Fibroblast of skin of scalp (primary cell): ENCODE measurements around the gene RIMKLB.
"Not testable (repeated sequence)": the region's sequence is repeated elsewhere in the genome, so short reads cannot be mapped to it uniquely, and the experiment has no call there.

ENCODE experiments used
- DNase-seq: peaks from one replicate; pipeline ENCODE4 v3.0.0-alpha.2; 2013

The RIMKLB gene

GRCh38 chr12:8779281-8779680 is 81.5 kb downstream of the RIMKLB start:
- DNase-seq, result no peak

- no peak for DNase-seq
Observed at GRCh38 chr12:8779862-8780261, 82.1 kb downstream of the RIMKLB start.

GRCh38 chr12:8780389-8780788 is 82.6 kb downstream of the RIMKLB start:
- peak; percentile 33 for DNase-seq

GRCh38 chr12:8781381-8782127 is 83.8 kb downstream of the RIMKLB start:
- DNase-seq, result no peak

GRCh38 chr12:8784290-8784888 is 86.6 kb downstream of the RIMKLB start:
- no peak for DNase-seq

- DNase-seq, result no peak
Observed at GRCh38 chr12:8785499-8785898, 87.7 kb downstream of the RIMKLB start.

GRCh38 chr12:8787206-8787605 is 89.4 kb downstream of the RIMKLB start:
- not testable (repeated sequence) for DNase-seq

GRCh38 chr12:8788706-8789105 is 90.9 kb downstream of the RIMKLB start:
- DNase-seq, result not testable (repeated sequence)

GRCh38 chr12:8789341-8790013 is 91.7 kb downstream of the RIMKLB start:
- DNase-seq, result not testable (repeated sequence)

GRCh38 chr12:8793226-8793625 is 95.4 kb downstream of the RIMKLB start:
- not testable (repeated sequence) for DNase-seq

- not testable (repeated sequence) for DNase-seq
Observed at GRCh38 chr12:8794611-8795010, 96.8 kb downstream of the RIMKLB start.

- DNase-seq, result no peak
Observed at GRCh38 chr12:8796831-8797626, 99.2 kb downstream of the RIMKLB start.

- DNase-seq, result not testable (repeated sequence)
Observed at GRCh38 chr12:8801213-8801612, 103.4 kb downstream of the RIMKLB start.

- DNase-seq, result not testable (repeated sequence)
Observed at GRCh38 chr12:8804833-8805232, 107.0 kb downstream of the RIMKLB start.

GRCh38 chr12:8805487-8805886 is 107.7 kb downstream of the RIMKLB start:
- DNase-seq, result not testable (repeated sequence)

- DNase-seq, result not testable (repeated sequence)
Observed at GRCh38 chr12:8807084-8807483, 109.3 kb downstream of the RIMKLB start.

- DNase-seq, result not testable (repeated sequence)
Observed at GRCh38 chr12:8810112-8810511, 112.3 kb downstream of the RIMKLB start.

GRCh38 chr12:8813572-8814357 is 116.0 kb downstream of the RIMKLB start:
- DNase-seq, result no peak

GRCh38 chr12:8816448-8817050 is 118.8 kb downstream of the RIMKLB start:
- no peak for DNase-seq

GRCh38 chr12:8817856-8818255 is 120.1 kb downstream of the RIMKLB start:
- DNase-seq, result peak; percentile 4

- DNase-seq, result no peak
Observed at GRCh38 chr12:8818526-8818925, 120.7 kb downstream of the RIMKLB start.

- DNase-seq, result no peak
Observed at GRCh38 chr12:8819666-8819980, 121.8 kb downstream of the RIMKLB start.
